Measurements from ENCODE around the gene PLOD3. TPM values are rescaled to one million over a fixed set of nuclear protein-coding genes. Genes with fewer than 3 reads are reported as not detected.
A peak's percentile ranks its signal among the peaks of the same experiment; 100 is the strongest.

Gene PLOD3
- total and polyA plus RNA-seq, 9 of the 15 experiments (the other 6 are each of a cell fraction or from before 2014, with no cell fraction given), result 2.8 to 101 (median 30.9) TPM

DNA sequence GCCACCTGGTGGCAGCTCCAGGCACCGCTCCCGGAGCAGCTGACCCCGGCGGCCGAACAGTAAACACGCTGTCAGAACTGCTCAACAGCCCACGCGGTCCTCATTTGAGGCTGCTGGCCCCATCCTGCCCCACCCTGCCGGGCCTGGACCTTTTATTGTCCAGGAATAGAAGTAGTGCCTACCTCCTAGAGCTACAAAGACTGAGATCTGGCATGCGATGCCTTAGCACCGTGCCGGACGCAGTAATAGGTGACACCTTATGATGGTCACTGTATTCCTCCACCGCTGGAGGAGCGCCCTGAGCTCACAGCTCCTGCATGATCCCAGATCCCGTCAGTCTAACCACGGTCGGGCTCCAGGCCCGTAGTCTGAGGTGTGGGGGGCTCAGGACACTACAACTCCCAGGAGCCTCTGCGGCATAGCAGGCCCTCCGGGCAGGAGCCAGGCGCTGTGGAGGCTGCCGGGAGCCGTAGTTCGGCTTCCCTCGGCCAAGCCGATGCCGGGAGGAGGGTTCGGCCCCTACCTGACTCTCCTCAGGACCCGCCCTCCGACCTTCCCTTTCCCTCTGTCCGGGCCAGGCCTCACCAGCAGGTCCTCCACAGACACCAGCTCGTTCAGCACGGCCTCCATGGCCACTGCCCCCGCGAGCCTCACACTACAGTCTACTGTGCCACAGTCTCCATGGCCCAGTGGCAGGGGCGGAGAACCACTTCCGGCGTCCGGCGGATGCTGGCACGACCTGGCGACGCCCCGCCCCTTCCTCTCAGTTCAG, 27.2 kb upstream of the PLOD3 start, which contains the start of gene FIS1 (continued):
- TF ChIP-seq SNRNP70 (optimal IDR thresholded peaks at IDR 0.05; ENCODE audit: low read depth, low read length) (no peak), ZNF696 (CRISPR knock-in tag; conservative IDR thresholded peaks at IDR 0.05) (no peak), FOS (IDR thresholded peaks at IDR 0.05; ENCODE audit: extremely low read depth, insufficient read length) (no peak), ZNF277 (CRISPR knock-in tag; IDR thresholded peaks at IDR 0.05; ENCODE audit: borderline replicate concordance) (no peak), ZNF780A (CRISPR knock-in tag; IDR thresholded peaks at IDR 0.05) (no peak), C11orf30 (IDR thresholded peaks at IDR 0.05; ENCODE audit: low read depth) (peak; percentile 79), TARDBP (IDR thresholded peaks at IDR 0.05) (no peak), THRAP3 (IDR thresholded peaks at IDR 0.05; ENCODE audit: borderline replicate concordance) (no peak), RUNX1 (IDR thresholded peaks at IDR 0.05; ENCODE audit: low read depth) (no peak), SIX5 (IDR thresholded peaks at IDR 0.05; ENCODE audit: borderline replicate concordance in 1 of 2, insufficient read depth in 1 of 2, low read depth in 1 of 2, low read length in 2 of 2) (peak; percentile 91 to 95), CBFA2T2 (conservative IDR thresholded peaks at IDR 0.05) (no peak), KLF13 (tag; IDR thresholded peaks at IDR 0.05; ENCODE audit: borderline replicate concordance, low read depth) (peak; percentile 25), U2AF1 (optimal IDR thresholded peaks at IDR 0.05; ENCODE audit: low read depth, low read length) (no peak), MXD1 (CRISPR knock-in tag; IDR thresholded peaks at IDR 0.05; ENCODE audit: borderline replicate concordance, poor library complexity, severe bottlenecking) (peak; percentile 78), ZC3H11A (IDR thresholded peaks at IDR 0.05; ENCODE audit: low read depth, low read length) (no peak), NFYB (IDR thresholded peaks at IDR 0.05; ENCODE audit: extremely low read depth, insufficient read length) (no peak), SLC30A9 (CRISPR knock-in tag; IDR thresholded peaks at IDR 0.05) (no peak), MAFG (tag; conservative IDR thresholded peaks at IDR 0.05) (no peak), MAZ (CRISPR knock-in tag; conservative IDR thresholded peaks at IDR 0.05 in 1 of 2, IDR thresholded peaks at IDR 0.05 in 1 of 2) (peak; percentile 76 to 95)
- TF ChIP-seq, protein P1, sequence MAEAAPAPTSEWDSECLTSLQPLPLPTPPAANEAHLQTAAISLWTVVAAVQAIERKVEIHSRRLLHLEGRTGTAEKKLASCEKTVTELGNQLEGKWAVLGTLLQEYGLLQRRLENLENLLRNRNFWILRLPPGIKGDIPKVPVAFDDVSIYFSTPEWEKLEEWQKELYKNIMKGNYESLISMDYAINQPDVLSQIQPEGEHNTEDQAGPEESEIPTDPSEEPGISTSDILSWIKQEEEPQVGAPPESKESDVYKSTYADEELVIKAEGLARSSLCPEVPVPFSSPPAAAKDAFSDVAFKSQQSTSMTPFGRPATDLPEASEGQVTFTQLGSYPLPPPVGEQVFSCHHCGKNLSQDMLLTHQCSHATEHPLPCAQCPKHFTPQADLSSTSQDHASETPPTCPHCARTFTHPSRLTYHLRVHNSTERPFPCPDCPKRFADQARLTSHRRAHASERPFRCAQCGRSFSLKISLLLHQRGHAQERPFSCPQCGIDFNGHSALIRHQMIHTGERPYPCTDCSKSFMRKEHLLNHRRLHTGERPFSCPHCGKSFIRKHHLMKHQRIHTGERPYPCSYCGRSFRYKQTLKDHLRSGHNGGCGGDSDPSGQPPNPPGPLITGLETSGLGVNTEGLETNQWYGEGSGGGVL (CRISPR knock-in tag; IDR thresholded peaks at IDR 0.05), result no peak
- TF ChIP-seq, protein P2, sequence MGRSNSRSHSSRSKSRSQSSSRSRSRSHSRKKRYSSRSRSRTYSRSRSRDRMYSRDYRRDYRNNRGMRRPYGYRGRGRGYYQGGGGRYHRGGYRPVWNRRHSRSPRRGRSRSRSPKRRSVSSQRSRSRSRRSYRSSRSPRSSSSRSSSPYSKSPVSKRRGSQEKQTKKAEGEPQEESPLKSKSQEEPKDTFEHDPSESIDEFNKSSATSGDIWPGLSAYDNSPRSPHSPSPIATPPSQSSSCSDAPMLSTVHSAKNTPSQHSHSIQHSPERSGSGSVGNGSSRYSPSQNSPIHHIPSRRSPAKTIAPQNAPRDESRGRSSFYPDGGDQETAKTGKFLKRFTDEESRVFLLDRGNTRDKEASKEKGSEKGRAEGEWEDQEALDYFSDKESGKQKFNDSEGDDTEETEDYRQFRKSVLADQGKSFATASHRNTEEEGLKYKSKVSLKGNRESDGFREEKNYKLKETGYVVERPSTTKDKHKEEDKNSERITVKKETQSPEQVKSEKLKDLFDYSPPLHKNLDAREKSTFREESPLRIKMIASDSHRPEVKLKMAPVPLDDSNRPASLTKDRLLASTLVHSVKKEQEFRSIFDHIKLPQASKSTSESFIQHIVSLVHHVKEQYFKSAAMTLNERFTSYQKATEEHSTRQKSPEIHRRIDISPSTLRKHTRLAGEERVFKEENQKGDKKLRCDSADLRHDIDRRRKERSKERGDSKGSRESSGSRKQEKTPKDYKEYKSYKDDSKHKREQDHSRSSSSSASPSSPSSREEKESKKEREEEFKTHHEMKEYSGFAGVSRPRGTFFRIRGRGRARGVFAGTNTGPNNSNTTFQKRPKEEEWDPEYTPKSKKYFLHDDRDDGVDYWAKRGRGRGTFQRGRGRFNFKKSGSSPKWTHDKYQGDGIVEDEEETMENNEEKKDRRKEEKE (IDR thresholded peaks at IDR 0.05; ENCODE audit: borderline replicate concordance in 1 of 2, control insufficient read depth in 1 of 2, low read depth in 2 of 2, low read length in 1 of 2), result peak in 1 of 2 experiments; percentile 50; a peak in 2 of 4 replicates

Measured in K562 (cell line).